Brain pericyte (primary cell): ENCODE data around the gene FADS6.

Experiments used
- DNase-seq: peaks from one replicate; pipeline ENCODE4 v3.0.0-alpha.2; 2012; ENCODE audit warnings: low read depth, low spot score

FADS6 gene

DNA sequence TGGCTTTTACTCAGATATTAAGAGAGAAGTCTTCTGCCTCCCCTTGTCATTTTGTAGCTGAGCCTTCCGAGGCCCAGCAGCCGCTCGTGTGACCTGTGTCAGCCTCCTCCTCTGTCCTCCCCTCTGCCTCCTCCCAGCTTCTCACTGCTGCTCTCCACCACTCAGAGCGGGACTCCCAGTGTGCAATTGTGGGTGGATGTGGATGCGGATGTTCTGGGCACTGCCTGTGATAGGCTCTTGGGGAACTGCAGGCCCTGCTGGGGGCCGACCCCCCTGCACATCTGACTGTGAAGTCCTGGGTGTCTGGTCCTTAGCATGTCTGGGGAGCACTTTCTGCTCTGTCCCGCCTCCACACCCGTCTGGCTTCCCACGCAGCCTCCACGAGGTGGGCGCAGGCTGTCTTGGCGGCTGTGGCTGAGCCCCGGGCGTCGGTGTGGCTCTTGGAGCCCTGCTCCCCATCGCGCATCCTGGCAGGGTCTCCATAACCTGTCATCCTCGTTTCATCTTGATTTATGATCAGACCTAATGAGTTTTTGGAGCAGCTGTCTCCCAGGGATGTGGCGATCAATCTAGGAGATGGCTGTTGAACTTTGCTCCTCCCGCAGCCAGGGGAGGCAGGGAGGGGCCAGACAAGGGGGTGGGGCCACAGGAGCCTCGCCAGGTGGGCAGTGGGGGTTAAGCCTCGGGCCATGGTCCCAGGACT, 61.8 kb downstream of the FADS6 start:
- DNase-seq = no peak

- no peak for DNase-seq
These were observed 62.6 kb downstream of the FADS6 start for GRCh38 chr17:74830861-74831260.

- DNase-seq = no peak
These were observed 65.6 kb downstream of the FADS6 start for GRCh38 chr17:74827800-74828199.
